OCI-LY1 (cell line): ENCODE results near the gene OS9.
"Not testable (repeated sequence)": the region's sequence is repeated elsewhere in the genome, so short reads cannot be mapped to it uniquely, and the experiment has no call there.

Experiments
- CTCF ChIP-seq: fragments of 200-600 bp; sonication (generic), shearing (Covaris generic); IDR thresholded peaks from 2 replicates; pipeline ENCODE4 v1.5.1; 2017; ENCODE audit warnings: mild to moderate bottlenecking, antibody characterized with exemption, low read length, moderate library complexity, mixed read lengths
- EZH2 ChIP-seq: fragments of 200-600 bp; sonication (generic), shearing (Covaris generic); IDR thresholded peaks from 2 replicates; pipeline ENCODE4 v1.8.0; 2017; ENCODE audit warnings: borderline replicate concordance, mixed run types, mild to moderate bottlenecking, antibody characterized with exemption, low read length, moderate library complexity, mixed read lengths

- not testable (repeated sequence) for TF ChIP-seq CTCF, EZH2
These were observed 28.1 kb downstream of the OS9 start for GRCh38 chr12:57721846-57722608.
